Measurements from ENCODE around the gene SEMA5A.

Gene SEMA5A

GRCh38 chr5:9045946-9046345 lies 499.9 kb downstream of the SEMA5A start:
- no peak for TF ChIP-seq FOXP2 (optimal IDR thresholded peaks at IDR 0.05; ENCODE audit: borderline replicate concordance, extremely low read depth, extremely low read length, insufficient read depth)
- TF ChIP-seq SIN3A (IDR thresholded peaks at IDR 0.05; ENCODE audit: borderline replicate concordance, insufficient read depth, low read length), result no peak
- TF ChIP-seq TAF1 (IDR thresholded peaks at IDR 0.05; ENCODE audit: borderline replicate concordance, insufficient read depth, low read length), result no peak
- TF ChIP-seq REST (IDR thresholded peaks at IDR 0.05; ENCODE audit: insufficient read depth in 1 of 2, low read depth in 2 of 2, low read length in 2 of 2), result no peak
- TF ChIP-seq POLR2AphosphoS5 (IDR thresholded peaks at IDR 0.05; ENCODE audit: low read depth, low read length), result no peak

GRCh38 chr5:9042241-9042640 lies 503.6 kb downstream of the SEMA5A start:
- no peak for TF ChIP-seq REST (IDR thresholded peaks at IDR 0.05; ENCODE audit: insufficient read depth in 1 of 2, low read depth in 2 of 2, low read length in 2 of 2)
- TF ChIP-seq SIN3A (IDR thresholded peaks at IDR 0.05; ENCODE audit: borderline replicate concordance, insufficient read depth, low read length), result no peak

- TF ChIP-seq REST (IDR thresholded peaks at IDR 0.05; ENCODE audit: insufficient read depth in 1 of 2, low read depth in 2 of 2, low read length in 2 of 2), result no peak
- TF ChIP-seq FOXP2 (optimal IDR thresholded peaks at IDR 0.05; ENCODE audit: borderline replicate concordance, extremely low read depth, extremely low read length, insufficient read depth), result no peak
- no peak for TF ChIP-seq TAF1 (IDR thresholded peaks at IDR 0.05; ENCODE audit: borderline replicate concordance, insufficient read depth, low read length)
- no peak for TF ChIP-seq POLR2AphosphoS5 (IDR thresholded peaks at IDR 0.05; ENCODE audit: low read depth, low read length)
These were observed 505.4 kb downstream of the SEMA5A start for GRCh38 chr5:9040475-9040874.

GRCh38 chr5:9037048-9037447 lies 508.8 kb downstream of the SEMA5A start:
- no peak for TF ChIP-seq SIN3A (IDR thresholded peaks at IDR 0.05; ENCODE audit: borderline replicate concordance, insufficient read depth, low read length)
- TF ChIP-seq POLR2AphosphoS5 (IDR thresholded peaks at IDR 0.05; ENCODE audit: low read depth, low read length), result no peak
- no peak for TF ChIP-seq REST (IDR thresholded peaks at IDR 0.05; ENCODE audit: insufficient read depth in 1 of 2, low read depth in 2 of 2, low read length in 2 of 2)
- no peak for TF ChIP-seq FOXP2 (optimal IDR thresholded peaks at IDR 0.05; ENCODE audit: borderline replicate concordance, extremely low read depth, extremely low read length, insufficient read depth)
- TF ChIP-seq TAF1 (IDR thresholded peaks at IDR 0.05; ENCODE audit: borderline replicate concordance, insufficient read depth, low read length), result no peak

GRCh38 chr5:9035346-9035745 lies 510.5 kb downstream of the SEMA5A start:
- no peak for TF ChIP-seq REST (IDR thresholded peaks at IDR 0.05; ENCODE audit: insufficient read depth in 1 of 2, low read depth in 2 of 2, low read length in 2 of 2)
- no peak for TF ChIP-seq POLR2AphosphoS5 (IDR thresholded peaks at IDR 0.05; ENCODE audit: low read depth, low read length)
- TF ChIP-seq FOXP2 (optimal IDR thresholded peaks at IDR 0.05; ENCODE audit: borderline replicate concordance, extremely low read depth, extremely low read length, insufficient read depth), result no peak
- TF ChIP-seq SIN3A (IDR thresholded peaks at IDR 0.05; ENCODE audit: borderline replicate concordance, insufficient read depth, low read length), result no peak
- no peak for TF ChIP-seq TAF1 (IDR thresholded peaks at IDR 0.05; ENCODE audit: borderline replicate concordance, insufficient read depth, low read length)
